Esophagus muscularis mucosa (tissue), 4 donors: ENCODE results near the gene ATRNL1. TPM values are rescaled to one million over a fixed set of nuclear protein-coding genes. Genes with fewer than 3 reads are reported as not detected.

Experiments
- DNase-seq: peaks from one replicate; pipeline ENCODE4 v3.0.0-alpha.2; 2017; ENCODE audit errors: extremely low spot score
- H3K27ac ChIP-seq, 4 donors: fragments of 200-600 bp; sonication (generic); replicated peaks in 1 of 4; 1 replicate in 3 of 4; 2 replicates in 1 of 4; pipeline ENCODE4 v1.5.1; 2016 to 2019; ENCODE audit warnings: mild to moderate bottlenecking in 1 of 4
- H3K27me3 ChIP-seq, 4 donors: fragments of 200-600 bp; sonication (generic); one replicate each; pipeline versions ENCODE4 v1.5.1 to v1.6.0; 2016 to 2019
- H3K36me3 ChIP-seq, 4 donors: fragments of 200-600 bp; sonication (generic); one replicate each; pipeline ENCODE4 v1.5.1; 2016 to 2019
- H3K4me1 ChIP-seq, 4 donors: fragments of 200-600 bp; sonication (generic); one replicate each; pipeline ENCODE4 v1.5.1; 2016 to 2019
- H3K4me3 ChIP-seq, 4 donors: fragments of 200-600 bp; sonication (generic); 1 replicate in 2 of 4; 2 replicates in 2 of 4; pipeline ENCODE4 v1.5.1; 2016 to 2019; ENCODE audit warnings: mild to moderate bottlenecking in 4 of 4, moderate library complexity in 1 of 4
- H3K9me3 ChIP-seq, 4 donors: fragments of 200-600 bp; sonication (generic); 1 replicate in 3 of 4; 2 replicates in 1 of 4; pipeline ENCODE4 v1.5.1; 2016 to 2019
- CTCF ChIP-seq, 3 experiments: fragments of 200-600 bp in 2 of 3; fragments of 450-650 bp in 1 of 3; sonication (generic) in 2 of 3; IDR thresholded peaks; one replicate each; pipeline ENCODE4 v1.5.1; 2017 to 2019; ENCODE audit warnings: antibody characterized with exemption in 3 of 3, mild to moderate bottlenecking in 2 of 3, moderate library complexity in 1 of 3
- EP300 ChIP-seq: sonication (generic); formaldehyde crosslinking; IDR thresholded peaks from one replicate; pipeline ENCODE4 v1.6.1; 2017; ENCODE audit warnings: antibody characterized with exemption
- POLR2A ChIP-seq: fragments of 450-650 bp; IDR thresholded peaks from one replicate; pipeline ENCODE4 v1.6.1; 2017; ENCODE audit warnings: antibody characterized with exemption, moderate library complexity, mild to moderate bottlenecking, low read depth
- POLR2AphosphoS5 ChIP-seq, 2 donors: sonication (generic); formaldehyde crosslinking; IDR thresholded peaks; one replicate each; pipeline ENCODE4 v1.6.1; 2017; ENCODE audit warnings: antibody characterized with exemption in 2 of 2
- WGBS: methylation state at CpG from one replicate; pipeline ENCODE4 v1.1.5; 2018; 5-methylcytosine and 5-hydroxymethylcytosine counted together
- intact Hi-C: fragments of 100-400 bp; cut with DNase I; formaldehyde crosslinking; loops from one replicate; pipeline ENCODE4 v1.15.1; 2023
- total RNA-seq, 4 donors: library from RNA; depleted of rRNA; stranded (reverse); fragments of >200 nt; gene quantifications; one replicate each; pipeline versions ENCODE4 v1.1.0 to v1.2.1, GENCODE V29; 2016

ATRNL1 gene
- total RNA-seq, 4 donors from 2014 or later: 5.0 to 18.0 (median 11.3) TPM

DNA sequence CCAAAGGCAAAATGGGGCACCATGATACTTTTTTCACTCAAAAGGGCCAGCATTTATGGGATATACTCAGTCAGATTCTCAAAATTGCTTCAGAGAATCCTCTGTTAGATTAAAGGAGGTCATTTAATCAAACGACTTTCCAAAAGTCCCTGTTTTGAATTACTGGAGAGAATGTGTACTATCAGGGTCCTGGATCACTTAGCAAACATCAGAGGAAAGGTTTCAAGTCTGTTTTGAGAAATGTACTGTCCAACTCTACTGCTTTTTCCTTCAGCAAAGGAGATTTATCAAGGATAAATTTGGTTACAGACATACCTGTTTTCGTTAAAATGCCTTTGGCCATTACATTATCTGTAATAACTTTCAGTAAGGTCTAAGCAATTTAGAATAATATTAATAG lies 838.9 kb downstream of the ATRNL1 start:
- TF ChIP-seq EP300 (no peak), POLR2AphosphoS5 (IDR thresholded peaks at IDR 0.05) (no peak), POLR2A (no peak), CTCF (IDR thresholded peaks at IDR 0.05) (no peak)
- DNase-seq: no peak
- Histone ChIP-seq H3K36me3 (no peaks in the 10 kb centered on the region), H3K9me3 (no peaks in the 10 kb centered on the region), H3K4me3 (no peak overlapping the region), H3K4me1 (no peaks in the 10 kb centered on the region), H3K27ac (no peak overlapping the region), H3K27me3 (no peaks in the 10 kb centered on the region)
- intact Hi-C loops: no loop called here
- WGBS: 90% methylated on average over 2 of the region's 2 CpGs

GRCh38 chr10:115933098-115933497 lies 839.9 kb downstream of the ATRNL1 start:
- 100% methylated on average over 2 of the region's 2 CpGs for WGBS
- TF ChIP-seq POLR2AphosphoS5 (IDR thresholded peaks at IDR 0.05): no peak
- TF ChIP-seq EP300: no peak
- no peak for TF ChIP-seq POLR2A
- no peak for TF ChIP-seq CTCF (IDR thresholded peaks at IDR 0.05)
- intact Hi-C loops: no loop called here
- no peak for DNase-seq
- Histone ChIP-seq H3K36me3 (no peaks in the 10 kb centered on the region), H3K27ac (no peak overlapping the region), H3K4me3 (no peak overlapping the region), H3K4me1 (no peaks in the 10 kb centered on the region), H3K9me3 (no peaks in the 10 kb centered on the region), H3K27me3 (no peaks in the 10 kb centered on the region)

DNA sequence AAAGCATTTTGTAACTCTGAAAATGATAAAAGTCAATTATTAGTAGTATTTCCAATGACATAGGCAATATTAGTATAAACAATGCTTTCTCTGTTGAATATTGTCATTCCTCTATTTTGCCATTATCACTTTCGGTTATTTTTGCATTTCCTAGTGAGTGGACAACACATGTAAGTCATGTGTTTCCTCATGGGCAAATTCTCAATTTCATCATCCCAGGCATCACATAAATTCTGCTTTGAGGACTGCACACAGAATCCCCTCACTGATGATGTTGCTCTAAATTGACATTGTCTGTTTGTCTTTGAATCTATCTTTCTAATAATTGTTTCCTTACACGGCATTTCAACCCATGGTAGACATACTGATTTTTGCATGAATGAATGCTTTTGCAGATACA lies 842.6 kb downstream of the ATRNL1 start:
- TF ChIP-seq POLR2A: no peak
- no peak for TF ChIP-seq POLR2AphosphoS5 (IDR thresholded peaks at IDR 0.05)
- TF ChIP-seq CTCF (IDR thresholded peaks at IDR 0.05): no peak
- intact Hi-C loops: no loop called here
- H3K4me1 ChIP-seq: no peaks in the 10 kb centered on the region
- no peaks in the 10 kb centered on the region for H3K9me3 ChIP-seq
- WGBS: 87% methylated on average over 2 of the region's 2 CpGs
- H3K36me3 ChIP-seq: no peaks in the 10 kb centered on the region
- no peak overlapping the region for H3K4me3 ChIP-seq
- no peak overlapping the region for H3K27ac ChIP-seq
- no peaks in the 10 kb centered on the region for H3K27me3 ChIP-seq
- no peak for DNase-seq

- H3K36me3 ChIP-seq: no peaks in the 10 kb centered on the region
- no peaks in the 10 kb centered on the region for H3K27me3 ChIP-seq
- intact Hi-C loops: no loop called here
- H3K9me3 ChIP-seq: no peaks in the 10 kb centered on the region
- peaks cover 0 to 7% (median 0%) of the 10 kb centered on the region in 4 donors for H3K4me1 ChIP-seq
- no peak for TF ChIP-seq EP300
- TF ChIP-seq CTCF (IDR thresholded peaks at IDR 0.05): no peak
- H3K27ac ChIP-seq: no peak overlapping the region
- 52% methylated on average over 9 of the region's 9 CpGs for WGBS
- no peak for DNase-seq
- no peak overlapping the region for H3K4me3 ChIP-seq
Observed at GRCh38 chr10:115936926-115937767, 844.0 kb downstream of the ATRNL1 start.

- Histone ChIP-seq H3K9me3 (no peaks in the 10 kb centered on the region), H3K27ac (no peak overlapping the region), H3K4me3 (no peak overlapping the region), H3K4me1 (peaks cover 0 to 9% (median 0%) of the 10 kb centered on the region in 4 donors), H3K27me3 (no peaks in the 10 kb centered on the region), H3K36me3 (no peaks in the 10 kb centered on the region)
- no peak for TF ChIP-seq CTCF (IDR thresholded peaks at IDR 0.05)
- no peak for TF ChIP-seq EP300
- no peak for TF ChIP-seq POLR2AphosphoS5 (IDR thresholded peaks at IDR 0.05)
- no peak for TF ChIP-seq POLR2A
- intact Hi-C loops: no loop called here
- 49% methylated on average over 3 of the region's 3 CpGs for WGBS
- DNase-seq: no peak
Observed at GRCh38 chr10:115937768-115938056, 844.5 kb downstream of the ATRNL1 start.
